ENCODE data around the gene GDPD4.

The GDPD4 gene

GRCh38 chr11:77188633-77189491 lies 112.6 kb downstream of the GDPD4 start:
- no peak for DNase-seq

GRCh38 chr11:77187776-77188632 lies 113.5 kb downstream of the GDPD4 start:
- DNase-seq = peak; percentile 74

- no peak for DNase-seq
These were observed 114.3 kb downstream of the GDPD4 start for GRCh38 chr11:77187111-77187750.

GRCh38 chr11:77186302-77186701 lies 115.2 kb downstream of the GDPD4 start:
- no peak for DNase-seq

GRCh38 chr11:77184136-77184860 lies 117.2 kb downstream of the GDPD4 start:
- no peak for DNase-seq

GRCh38 chr11:77183431-77183984 lies 118.0 kb downstream of the GDPD4 start:
- no peak for DNase-seq

- DNase-seq = no peak
These were observed 118.7 kb downstream of the GDPD4 start for GRCh38 chr11:77182542-77183430.

- no peak for DNase-seq
These were observed 119.5 kb downstream of the GDPD4 start for GRCh38 chr11:77181799-77182541.

- DNase-seq = no peak
These were observed 120.3 kb downstream of the GDPD4 start for GRCh38 chr11:77181226-77181625.

GRCh38 chr11:77180346-77180745 lies 121.1 kb downstream of the GDPD4 start:
- DNase-seq = no peak

- no peak for DNase-seq
These were observed 121.8 kb downstream of the GDPD4 start for GRCh38 chr11:77179681-77180080.

GRCh38 chr11:77179048-77179447 lies 122.4 kb downstream of the GDPD4 start:
- DNase-seq = no peak

- no peak for DNase-seq
These were observed 123.3 kb downstream of the GDPD4 start for GRCh38 chr11:77178150-77178549.

- DNase-seq = no peak
These were observed 124.5 kb downstream of the GDPD4 start for GRCh38 chr11:77176996-77177395.

- peak; percentile 29 for DNase-seq
These were observed 125.5 kb downstream of the GDPD4 start for GRCh38 chr11:77175869-77176539.

GRCh38 chr11:77175021-77175842 lies 126.3 kb downstream of the GDPD4 start:
- no peak for DNase-seq

GRCh38 chr11:77174559-77174958 lies 126.9 kb downstream of the GDPD4 start:
- DNase-seq = no peak

- no peak for DNase-seq
These were observed 128.0 kb downstream of the GDPD4 start for GRCh38 chr11:77173494-77173893.

GRCh38 chr11:77172666-77172982 lies 128.9 kb downstream of the GDPD4 start:
- no peak for DNase-seq
